NCI-H446 treated with DMSO at 0.1 percent for 48 hours (cell line): ENCODE data around the gene MACROD2.
"Not testable (repeated sequence)": the region's sequence is repeated elsewhere in the genome, so short reads cannot be mapped to it uniquely, and the experiment has no call there.

ENCODE experiments used
- DNase-seq: peaks from one replicate; lab custom pipeline; 2025; lab: John Stamatoyannopoulos, UW

The MACROD2 gene

DNA sequence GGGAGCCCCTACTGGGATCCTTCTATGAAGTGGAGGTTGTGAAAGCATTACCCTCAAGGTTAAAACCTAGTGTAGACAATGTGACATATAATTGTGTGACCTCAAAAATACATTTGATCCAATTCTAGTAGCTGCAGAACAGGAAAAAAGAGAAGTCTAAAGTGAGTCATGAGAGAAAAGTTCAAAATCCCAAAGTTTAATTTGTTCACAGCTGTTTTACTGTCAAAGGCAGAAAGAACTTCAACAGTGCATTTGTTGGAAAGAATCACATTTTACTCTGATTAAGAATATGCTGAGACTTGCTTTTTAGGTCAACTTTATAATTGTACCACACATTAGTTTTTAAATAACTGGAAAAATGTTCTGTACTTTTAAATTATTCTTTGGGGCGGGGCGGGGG is 1369.5 kb downstream of the MACROD2 start:
- no peak for DNase-seq

DNA sequence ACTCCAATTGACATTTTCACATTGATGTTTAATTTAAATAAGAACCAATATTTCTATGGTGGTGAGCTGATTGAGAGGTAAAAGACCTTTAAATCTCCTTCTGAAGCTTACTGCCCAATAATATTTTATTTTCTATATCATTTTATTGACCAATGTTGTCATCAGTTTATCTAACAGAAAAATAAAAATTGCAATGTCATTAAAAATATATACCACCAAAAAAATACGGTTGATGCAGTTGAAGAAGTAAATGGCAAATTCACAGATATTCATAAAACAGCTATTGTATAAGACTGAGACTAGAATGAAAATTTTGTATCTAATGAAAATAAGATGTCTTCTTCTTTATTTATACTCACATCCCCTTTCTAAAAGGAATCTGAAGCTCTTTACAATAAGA is 1375.1 kb downstream of the MACROD2 start:
- DNase-seq: no peak

DNA sequence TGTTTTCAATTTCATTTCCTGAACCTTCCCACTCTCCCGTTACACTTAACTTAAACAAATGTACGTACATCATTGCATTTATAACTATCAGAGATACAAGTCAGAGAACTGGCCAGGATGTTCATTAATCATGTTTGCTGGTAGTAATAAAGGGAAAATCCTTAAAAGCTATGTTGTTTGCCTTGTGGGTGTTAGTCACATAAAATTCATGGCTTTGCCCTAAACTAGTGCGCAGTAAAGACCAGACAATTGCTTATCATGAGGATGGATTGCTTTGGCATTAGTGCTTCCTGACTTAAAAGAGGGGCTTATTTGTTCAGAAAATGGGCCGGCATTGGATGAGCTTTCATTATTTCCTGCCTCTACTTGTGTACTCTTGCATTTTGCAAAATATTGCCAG is 1379.4 kb downstream of the MACROD2 start:
- no peak for DNase-seq

DNA sequence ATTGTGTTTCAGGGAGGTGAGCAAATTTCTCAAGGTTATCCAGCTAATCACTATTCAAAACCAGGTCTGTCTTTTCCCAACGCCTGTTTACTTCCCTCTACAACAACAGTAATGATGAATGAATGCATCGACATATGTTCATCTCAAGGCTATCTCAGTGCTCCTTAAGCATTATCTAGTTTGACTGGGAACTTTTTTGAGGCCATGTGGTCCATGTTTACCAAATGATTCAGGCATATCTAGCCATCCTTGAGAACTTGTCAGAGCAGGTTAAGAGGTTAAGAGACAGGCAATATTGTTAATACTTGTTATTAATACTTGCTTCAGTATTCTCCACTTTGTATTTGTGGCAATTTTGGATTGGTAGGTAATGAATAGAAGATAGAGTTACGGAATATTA is 1380.5 kb downstream of the MACROD2 start:
- no peak for DNase-seq

DNA sequence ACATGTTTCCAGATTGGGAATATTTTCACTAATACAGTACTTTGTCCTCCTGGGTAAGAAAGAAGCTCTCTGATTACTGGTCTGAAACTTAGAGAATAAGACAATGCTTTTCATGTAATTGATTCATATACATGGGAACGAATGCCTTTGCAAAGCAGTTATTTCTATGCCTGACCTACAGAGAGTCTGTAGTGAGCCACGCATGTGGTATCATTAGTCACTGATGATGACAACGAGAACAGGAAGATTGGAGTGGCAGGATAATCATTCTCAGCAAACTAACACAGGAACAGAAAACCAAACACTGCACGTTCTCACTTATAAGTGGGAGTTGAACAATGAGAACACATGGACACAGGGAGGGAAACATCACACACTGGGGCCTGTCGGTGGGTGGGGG is 1382.3 kb downstream of the MACROD2 start:
- not testable (repeated sequence) for DNase-seq

DNA sequence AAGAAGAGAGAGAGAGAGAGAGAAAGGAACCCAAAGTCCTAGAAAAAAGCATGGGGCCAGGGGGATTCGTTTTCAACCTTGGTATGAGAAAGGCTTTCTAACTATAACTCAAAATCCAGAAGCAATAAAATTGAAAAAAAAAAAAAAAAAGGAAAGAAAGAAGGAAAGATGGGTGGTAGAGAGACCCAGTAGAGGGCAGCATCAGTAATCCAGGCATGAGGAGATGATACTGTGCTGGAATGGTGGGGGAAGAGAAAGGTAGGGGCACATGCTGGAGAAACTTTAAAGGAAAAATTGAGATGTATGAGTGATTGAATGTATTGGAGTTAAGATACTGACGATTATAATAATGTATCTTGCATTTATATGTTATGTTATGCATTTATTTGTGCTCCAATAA is 1382.8 kb downstream of the MACROD2 start:
- no peak for DNase-seq

DNA sequence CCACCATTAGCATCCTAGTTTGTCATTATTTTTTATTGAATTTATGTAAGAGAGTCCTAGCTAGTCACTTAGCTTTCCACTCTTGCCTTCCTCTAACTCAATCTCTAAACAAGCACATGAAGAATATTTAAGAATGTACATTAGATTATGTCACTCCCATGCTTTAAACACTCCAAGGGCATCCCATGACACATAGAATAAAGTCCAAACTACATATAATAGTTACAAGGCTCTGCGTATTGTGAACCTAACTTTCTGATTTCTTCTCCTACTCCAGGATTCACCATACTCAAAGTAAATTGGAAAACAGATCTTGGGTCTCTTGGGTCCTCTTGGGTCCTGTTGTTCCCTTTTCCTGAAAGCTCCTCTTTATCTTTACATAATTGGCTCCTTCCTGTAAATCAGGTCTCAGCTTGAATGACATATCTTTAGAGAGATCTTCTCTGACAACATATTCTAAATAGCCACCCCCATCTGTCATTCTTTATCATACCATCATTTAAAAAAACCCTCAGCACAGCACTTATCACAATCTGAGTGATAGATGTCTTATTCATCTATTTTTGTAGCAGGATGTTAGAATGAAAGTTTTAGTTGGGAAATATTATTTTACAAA is 1384.5 kb downstream of the MACROD2 start:
- no peak for DNase-seq

DNA sequence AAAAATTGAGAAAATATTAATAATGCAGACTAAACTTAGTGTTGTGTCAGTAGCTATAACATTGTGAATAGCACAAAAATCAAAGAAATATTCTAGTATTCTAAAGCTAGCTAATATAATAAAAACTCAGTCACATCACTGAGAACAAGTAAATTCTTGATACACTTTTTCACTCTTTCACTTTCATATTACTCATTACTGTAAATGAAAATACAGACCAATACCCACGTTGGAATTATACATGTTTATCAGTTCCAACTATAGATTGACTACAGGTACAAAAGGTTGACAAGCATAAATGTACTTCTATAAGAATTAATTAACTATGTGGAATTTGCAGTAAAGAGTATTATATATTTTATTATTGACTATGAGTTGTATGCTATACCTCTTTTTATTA is 1385.5 kb downstream of the MACROD2 start:
- no peak for DNase-seq

DNA sequence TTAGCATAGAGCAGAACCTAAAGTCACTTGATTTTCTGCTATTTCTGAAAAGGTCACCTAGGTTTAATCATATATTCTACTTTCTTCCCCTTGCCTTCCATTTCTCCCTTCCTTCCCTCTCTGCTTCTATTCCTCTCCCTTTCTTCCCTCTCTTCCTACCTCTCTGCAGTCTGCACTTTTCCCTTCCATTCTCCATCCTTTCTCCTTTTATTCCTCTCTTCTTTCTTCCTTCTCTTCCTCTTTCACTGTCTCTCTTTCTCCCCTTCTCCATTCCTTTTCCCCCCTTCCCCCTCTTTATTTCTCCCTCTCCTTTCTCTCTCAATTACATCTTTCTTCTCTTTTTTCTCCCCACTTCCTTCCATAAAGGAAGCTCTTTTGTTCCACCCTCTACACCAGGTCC is 1391.9 kb downstream of the MACROD2 start:
- DNase-seq: no peak

DNA sequence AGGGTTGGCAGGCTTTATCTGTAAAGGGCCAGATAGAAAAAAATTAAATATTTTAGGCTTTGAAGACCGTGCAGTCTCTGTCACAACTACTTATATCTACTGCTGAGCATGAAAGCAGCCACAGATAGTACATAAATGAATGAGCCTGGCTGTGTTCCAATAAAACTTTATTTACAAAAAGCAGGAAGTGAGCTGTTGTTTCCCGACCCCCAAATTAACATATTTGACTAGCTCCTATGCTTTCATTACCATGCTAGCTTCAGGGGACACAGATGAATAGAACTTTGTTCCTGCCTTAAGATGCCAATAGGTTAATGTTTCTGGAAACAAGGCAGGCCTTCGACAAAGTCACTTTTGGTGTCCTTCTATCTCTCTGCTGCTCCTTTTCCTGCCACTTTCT is 1400.1 kb downstream of the MACROD2 start:
- no peak for DNase-seq

DNA sequence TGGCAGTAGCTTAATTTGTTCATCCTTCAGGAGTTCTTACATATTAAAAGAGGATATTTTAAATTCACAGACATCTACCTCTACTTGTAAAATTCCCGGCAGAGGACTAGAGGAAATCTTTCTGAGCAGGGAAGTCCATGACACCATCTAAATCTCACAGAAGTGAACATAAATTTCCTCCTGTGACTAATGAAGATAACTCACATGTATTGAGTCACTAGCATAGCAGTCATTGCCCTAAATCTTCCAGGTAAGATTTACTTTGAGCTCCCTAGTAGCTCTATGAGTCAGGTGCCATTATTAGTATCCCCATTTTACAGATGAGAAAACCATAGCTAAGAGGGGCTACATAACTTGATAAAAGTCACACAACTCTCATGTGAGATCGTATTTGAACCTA is 1400.7 kb downstream of the MACROD2 start:
- no peak for DNase-seq

DNA sequence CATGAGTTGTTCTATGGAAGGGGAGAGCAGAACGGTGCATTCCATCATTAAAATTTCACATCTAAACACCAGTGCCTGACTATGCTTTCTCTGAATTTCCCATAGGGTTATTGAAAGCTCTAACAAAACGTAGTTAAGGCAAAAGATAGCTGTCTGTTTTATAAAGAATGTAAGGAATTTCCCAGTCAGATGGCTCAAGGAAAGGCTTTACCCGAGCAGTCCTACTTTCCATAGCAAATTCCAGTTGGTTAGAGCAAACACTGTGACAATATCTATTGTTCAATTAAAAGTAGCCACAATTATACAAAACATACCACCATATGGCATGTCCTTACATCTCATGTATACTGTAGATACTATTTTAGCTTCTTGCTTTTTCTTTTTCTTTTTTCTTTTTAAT is 1401.6 kb downstream of the MACROD2 start:
- no peak for DNase-seq

DNA sequence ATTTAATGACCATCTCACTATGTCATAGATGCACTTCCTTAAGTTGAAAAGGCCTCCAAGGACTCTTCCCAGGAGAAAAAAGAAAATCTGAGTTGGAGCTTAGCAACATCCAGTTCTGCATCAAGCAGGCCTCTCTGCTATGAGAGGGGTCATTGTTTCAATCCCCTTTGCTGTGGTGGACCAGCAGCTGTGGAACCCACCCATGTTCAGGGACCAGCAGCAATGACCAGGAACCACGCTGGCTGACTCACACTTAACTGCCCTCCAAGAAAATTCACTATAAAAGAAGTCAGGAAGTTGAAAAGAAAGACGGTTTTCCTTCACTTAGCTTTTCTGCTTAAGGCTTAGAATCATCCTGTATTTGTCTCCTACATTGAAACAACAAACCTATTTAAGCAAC is 1404.5 kb downstream of the MACROD2 start:
- DNase-seq: no peak

DNA sequence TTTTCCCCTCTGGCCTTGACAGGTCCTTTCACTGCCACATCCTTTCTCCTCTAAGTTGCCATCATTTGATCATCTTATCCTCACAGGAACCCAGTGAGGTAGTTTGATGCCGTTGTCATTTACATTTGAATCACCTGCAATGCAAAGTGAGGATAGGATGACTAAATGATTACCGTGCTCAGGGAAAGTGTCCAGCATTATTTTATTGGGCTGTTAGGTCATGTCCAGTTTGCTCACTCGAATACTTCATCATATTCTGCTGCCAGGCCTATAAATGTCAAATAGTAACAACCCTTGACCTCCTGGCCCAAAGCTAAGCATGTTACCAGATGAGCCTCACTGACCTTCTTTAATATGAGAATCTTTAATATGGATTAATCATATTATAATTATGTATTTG is 1410.8 kb downstream of the MACROD2 start:
- no peak for DNase-seq

DNA sequence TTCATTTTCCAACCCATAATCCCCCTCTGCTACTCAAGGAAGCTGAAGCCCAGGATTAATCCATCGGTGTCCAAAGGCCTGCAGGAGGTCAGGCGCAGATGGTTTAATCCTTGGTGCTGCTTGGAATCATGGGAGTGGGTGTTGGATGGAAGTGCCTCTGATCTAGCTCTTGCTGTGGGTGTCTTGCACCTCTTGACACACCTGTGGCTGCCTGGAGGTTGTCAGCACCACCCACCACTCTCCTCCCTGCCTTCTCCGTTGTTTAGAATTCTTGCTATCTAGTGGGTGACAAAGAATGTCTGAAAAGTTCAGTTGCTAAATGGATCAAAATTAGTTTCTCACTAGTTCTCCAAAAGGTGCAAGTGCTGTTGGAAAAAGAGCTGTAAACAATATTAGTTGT is 1416.5 kb downstream of the MACROD2 start:
- DNase-seq: no peak

DNA sequence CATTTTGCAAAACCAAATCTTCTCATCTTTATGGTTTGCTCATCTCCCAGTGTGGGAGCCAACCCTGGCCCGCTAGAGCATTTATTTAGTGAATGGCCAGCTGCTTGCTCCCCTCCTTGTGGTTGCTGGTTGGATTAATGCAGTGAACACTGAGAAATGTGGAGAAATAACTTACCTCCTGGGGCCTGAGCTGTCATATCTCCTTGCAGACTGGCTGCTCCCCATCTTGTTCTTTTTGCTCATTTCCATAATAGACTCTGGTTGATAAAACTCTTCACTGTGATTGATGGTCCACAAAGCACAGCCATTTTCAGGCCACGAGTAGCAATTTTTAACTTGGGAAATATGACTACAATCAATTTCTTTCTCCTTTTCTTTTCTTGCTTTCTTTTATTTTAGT is 1420.6 kb downstream of the MACROD2 start:
- DNase-seq: no peak

DNA sequence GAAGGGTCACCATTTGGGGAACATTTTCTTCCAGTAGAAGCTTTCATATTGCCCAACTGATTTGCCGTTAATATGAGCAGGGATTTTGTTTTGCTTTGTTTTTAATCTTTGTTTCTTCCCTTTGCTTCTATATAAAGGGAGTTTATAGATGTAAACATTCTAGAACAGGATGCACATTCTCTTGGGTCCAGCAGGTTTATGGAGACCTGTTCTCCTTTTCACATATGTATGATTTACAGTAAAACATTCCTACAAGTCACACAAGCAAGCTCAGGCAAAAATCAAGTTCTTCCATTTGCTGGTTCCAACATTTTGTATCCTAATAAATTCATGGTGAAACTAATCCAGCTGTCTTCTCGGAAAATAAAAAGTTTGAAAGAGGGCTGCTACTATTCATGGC is 1424.5 kb downstream of the MACROD2 start:
- DNase-seq: no peak

DNA sequence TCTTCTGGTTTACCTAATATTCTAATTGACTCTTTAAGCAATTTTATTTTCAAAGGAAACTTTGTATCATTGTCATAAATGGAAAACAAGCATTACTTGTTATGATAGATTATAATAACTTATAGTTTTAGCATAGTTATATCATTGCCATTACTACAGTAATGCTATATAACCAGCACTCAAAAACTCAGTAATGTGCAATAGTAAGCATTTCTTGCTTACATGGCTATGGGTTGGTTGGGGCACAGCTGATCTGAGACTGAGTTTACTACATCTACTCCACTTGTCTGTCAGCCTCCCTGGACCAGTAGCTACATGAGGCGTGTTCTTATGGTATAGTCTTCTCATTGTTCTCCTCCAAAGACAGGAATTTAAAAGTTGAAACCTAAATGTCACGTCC is 1427.7 kb downstream of the MACROD2 start:
- no peak for DNase-seq

DNA sequence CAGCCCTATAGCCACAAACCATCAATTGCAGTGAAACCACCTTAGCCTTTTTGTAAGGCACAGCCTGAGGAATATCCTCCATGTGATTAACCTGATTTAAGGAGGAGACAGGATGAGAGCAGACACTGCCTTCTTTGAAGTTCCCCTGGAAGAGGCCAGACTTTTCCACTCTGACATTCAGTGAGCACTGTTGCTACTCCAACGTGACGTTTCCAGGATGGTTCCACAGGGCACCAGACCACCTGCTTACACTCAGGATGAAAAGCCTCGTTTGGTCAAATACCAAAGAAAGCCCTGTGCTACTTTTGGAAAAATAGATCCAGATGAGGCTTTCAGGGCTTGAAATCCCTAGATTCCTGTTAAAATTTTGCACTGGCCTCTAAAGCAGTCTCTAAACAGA is 1444.2 kb downstream of the MACROD2 start:
- DNase-seq: no peak

DNA sequence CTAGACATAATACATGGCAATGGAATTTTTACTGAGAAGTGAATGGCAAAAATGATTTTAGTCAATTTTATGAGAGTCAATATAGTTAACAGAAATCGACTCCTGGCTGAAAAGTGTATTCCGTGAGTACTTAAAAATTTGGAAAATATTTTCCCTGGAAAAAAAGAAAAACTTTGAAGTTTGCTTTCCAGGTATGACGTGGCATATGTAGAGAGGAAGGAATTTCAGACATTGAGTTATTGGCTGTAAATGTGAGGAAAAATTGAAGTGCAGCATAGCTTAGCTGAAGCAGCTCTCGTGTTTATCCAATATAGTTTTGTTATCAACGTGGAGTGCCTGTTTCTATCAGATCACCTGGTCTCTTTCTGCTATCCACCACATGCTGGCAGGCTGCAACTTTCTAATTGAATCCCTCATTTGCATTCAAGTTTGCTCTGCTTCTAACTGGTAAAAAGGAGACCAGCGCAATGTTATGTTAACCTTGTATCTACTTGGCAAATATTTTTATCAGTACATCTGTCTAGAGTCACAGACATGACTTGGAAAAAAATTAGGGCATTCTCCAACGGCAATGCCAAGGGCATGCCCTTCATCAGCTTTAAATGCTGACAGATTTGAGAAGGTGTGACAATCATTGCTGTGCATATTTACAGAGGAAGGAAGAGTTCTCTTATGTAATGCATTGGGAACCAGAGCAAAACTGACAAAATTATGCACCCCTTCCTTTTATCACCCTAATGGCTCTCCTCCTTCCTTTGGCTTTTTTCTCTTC is 1444.9 kb downstream of the MACROD2 start:
- DNase-seq: no peak

DNA sequence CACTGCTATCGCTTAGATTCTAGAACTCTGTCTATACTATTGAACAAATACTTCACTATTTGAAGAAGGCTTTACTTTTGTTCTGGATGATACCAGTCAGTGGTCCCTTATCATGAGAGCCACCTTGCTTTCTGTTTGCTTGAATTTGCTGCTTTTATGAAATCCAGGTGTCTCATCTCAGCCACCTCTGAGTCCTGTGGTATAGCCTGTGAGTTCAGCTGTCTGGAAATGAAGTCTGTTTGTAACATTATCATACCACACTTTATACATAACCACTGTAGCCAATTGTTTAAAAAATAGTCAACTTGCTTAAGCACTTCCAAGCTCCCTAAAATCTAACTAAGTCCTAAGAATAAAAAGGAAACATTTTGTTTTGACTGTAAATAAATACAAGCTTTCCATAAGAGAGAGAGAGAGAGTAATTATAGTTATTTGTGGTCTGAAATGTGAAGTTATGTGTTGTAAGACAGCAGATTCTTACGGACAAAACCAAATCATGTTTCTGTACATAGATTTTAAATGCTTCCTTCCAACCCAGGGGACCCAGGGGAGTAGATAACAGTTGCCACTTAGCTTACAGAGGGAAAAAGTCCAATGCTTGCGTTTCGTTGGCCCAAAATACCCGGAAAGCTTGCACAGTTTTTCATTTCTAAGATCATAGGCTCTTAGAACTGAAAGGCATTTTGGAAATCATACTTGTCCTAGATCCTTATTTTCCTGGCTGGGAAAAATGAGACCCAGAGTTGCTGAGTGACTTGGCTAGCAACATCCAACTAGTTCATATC is 1449.9 kb downstream of the MACROD2 start:
- no peak for DNase-seq

DNA sequence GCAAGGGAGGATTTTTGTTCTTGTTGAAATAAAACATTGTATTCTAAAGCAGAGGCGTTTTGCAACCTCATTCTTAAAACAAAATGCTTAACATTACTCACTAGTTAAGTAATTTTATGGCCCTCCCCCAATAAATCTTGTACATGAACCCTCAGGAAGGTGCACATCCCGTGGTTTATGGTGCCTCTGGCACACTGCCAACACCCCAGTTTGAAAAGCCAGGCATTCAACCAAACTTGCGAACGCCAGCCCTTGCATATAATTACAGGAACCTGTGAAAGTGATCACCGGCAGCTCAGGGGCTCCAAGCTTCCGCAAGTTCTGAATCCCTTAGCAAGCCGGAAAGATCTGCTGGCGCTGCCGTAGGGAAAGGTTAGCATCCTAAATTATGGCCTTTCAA is 1451.1 kb downstream of the MACROD2 start:
- no peak for DNase-seq

DNA sequence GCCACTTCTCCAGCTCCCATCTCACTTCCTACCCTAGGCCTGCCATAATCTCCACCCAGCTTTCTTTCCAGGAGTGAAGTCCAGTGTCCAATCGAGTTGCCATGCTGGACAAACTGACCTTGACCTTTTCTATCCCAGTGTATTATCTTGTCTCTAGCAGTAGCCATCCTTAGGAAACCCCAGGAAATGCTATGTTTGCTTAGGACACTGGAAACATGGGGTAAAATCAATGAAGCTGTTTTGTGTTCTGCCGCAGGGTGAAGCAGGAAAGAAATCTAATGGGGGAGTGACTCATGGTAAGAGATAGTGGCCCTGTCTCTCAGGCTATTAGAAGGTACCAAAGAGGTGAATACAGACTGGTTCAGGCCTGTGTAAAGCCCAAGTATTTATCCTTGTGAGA is 1452.2 kb downstream of the MACROD2 start:
- DNase-seq: no peak
